Hematopoietic multipotent progenitor cell treated with erythropoietin and hydrocortisone succinate and interleukin-3 and kit ligand, for 15 days (in vitro differentiated cells): ENCODE data around the gene DNAH1.

Experiments used
- DNase-seq: peaks from one replicate; pipeline ENCODE4 v3.0.0-alpha.2; 2015; ENCODE audit warnings: low spot score

DNAH1 gene

DNA sequence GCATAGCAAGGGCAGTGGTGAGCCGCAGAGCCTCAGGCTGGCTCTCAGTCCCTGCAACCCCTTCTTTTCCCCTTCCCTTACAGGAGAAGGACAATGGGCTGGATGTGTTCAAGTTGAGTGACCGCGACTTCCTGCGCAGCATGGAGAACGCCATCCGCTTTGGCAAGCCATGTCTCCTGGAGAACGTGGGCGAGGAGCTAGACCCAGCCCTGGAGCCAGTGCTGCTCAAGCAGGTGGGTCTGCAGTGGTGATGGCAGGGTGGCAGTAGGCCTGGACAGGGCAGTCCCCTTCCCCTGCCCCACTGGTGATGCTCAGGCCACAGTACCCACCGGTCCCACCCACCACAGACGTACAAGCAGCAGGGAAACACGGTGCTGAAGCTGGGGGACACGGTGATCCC is 75.0 kb downstream of the DNAH1 start:
- DNase-seq = no peak

DNA sequence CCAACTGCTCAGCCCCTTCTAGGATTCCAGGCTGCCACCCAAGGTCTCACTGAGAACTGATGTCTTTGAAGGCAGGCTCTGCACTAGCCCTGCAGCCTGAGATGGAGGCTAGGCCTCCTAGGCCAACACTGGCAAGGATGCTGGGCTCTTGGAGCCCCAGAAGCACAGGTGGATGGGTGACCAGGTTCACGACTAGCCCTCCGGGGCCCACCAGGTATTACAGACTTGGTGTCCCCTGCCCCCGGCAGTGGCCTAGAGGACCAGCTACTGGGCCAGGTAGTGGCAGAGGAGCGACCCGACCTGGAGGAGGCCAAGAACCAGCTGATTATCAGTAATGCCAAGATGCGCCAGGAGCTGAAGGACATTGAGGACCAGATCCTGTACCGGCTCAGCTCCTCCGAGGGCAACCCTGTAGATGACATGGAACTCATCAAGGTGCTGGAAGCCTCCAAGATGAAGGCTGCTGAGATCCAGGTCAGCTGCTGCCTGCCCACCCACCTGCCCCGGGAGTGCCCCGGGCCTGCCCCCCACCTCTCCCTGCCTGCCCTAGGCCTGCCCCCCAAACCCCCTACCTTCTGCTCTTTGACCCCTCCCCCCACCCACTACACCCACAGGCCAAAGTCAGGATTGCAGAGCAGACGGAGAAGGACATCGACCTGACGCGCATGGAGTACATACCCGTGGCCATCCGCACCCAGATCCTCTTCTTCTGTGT is 76.3 kb downstream of the DNAH1 start:
- no peak for DNase-seq

DNA sequence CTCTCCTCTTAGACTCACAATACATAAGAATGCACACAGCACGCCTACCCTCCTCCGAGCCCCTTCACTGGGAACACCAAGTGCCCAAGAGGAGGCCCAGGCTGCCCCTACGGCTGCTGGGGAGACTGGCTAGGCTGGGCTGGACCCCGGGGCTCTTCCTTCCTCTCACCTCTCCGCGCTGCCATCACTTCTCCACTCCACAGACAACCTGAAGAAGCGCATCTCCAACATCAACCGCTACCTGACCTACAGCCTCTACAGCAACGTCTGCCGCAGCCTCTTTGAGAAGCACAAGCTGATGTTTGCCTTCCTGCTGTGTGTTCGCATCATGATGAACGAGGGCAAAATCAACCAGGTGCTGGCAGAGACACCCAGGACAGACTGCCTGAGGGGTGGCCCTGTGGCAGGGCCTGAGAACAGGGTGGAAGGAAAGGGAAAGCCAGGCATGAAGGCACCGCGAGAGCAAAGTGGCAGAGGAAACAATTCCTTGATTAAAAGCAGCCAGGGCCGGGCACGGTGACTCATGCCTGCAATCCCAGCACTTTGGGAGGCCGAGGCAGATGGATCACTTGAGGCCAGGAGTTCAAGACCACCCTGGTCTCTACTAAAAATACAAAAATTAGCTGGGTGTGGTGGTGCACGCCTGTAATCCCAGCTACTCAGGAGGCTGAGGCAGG is 77.2 kb downstream of the DNAH1 start:
- DNase-seq = no peak

DNA sequence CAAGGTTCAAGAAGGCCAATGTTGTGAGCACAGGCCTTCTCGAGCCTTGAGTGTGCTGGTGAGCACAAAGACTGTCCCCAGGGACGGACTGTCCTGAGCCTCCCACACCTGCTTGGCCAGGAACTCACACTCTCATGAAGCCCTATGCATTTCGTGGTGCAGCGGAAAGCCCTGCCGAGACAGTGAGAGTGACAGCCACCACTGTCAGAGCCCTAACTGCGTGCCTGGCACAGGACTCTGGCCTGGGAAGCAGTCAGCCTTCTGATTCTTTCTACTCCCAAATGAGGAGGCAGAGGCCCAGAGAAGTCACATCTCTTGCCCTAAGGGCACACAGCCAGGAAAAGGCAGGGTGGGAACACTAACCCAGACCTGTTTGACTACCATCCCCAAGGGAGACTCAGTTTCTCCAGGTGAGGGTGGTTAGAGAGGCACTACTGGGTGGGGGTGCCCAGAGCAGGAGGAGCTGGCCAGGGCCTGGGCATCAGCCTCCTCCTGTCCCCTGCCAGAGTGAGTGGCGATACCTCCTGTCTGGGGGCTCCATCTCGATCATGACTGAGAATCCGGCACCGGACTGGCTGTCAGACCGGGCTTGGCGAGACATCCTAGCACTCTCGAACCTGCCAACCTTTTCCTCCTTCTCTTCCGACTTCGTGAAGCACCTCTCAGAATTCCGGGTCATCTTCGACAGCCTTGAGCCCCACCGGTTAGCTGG is 78.0 kb downstream of the DNAH1 start:
- DNase-seq = no peak

DNA sequence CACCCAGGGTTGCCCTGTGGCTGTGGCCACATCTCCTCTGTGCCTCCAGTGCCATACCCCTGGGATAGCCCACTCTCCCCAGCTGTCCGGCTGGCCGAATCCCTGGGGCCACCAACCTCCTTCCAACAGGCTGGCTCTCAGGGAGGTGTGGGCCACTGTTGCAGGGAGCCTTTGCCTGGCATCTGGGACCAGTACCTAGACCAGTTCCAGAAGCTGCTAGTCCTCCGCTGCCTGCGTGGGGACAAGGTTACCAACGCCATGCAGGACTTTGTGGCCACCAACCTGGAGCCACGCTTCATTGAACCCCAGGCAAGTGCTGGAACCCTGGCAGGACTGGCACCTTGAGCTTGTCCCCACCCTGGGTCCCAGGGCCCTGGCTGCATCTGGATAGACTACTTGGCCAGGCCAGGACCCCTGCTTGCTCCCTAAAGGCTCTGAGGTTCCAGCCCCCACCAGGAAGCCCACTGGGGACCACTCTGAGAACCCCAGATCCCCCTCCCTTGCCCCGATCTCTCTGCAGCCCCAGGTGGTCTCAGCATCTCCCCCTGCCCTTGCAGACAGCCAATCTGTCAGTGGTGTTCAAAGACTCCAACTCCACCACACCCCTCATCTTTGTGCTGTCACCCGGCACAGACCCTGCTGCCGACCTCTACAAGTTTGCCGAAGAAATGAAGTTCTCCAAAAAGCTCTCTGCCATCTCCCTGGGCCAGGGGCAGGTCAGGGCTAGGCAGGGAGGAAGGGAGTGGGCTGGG is 78.8 kb downstream of the DNAH1 start:
- no peak for DNase-seq

DNA sequence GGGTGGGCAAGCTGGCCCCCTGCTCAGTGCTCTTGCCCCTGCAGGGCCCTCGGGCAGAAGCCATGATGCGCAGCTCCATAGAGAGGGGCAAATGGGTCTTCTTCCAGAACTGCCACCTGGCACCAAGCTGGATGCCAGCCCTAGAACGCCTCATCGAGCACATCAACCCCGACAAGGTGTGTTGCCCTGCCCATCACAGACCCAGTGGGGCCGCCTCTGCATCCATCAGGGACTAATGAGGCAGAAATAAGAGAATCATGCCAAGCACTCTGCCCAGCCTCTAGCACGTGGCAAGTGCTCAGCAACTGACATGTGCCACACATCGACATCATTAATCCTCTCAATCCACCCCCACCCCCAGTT is 79.4 kb downstream of the DNAH1 start:
- no peak for DNase-seq

DNA sequence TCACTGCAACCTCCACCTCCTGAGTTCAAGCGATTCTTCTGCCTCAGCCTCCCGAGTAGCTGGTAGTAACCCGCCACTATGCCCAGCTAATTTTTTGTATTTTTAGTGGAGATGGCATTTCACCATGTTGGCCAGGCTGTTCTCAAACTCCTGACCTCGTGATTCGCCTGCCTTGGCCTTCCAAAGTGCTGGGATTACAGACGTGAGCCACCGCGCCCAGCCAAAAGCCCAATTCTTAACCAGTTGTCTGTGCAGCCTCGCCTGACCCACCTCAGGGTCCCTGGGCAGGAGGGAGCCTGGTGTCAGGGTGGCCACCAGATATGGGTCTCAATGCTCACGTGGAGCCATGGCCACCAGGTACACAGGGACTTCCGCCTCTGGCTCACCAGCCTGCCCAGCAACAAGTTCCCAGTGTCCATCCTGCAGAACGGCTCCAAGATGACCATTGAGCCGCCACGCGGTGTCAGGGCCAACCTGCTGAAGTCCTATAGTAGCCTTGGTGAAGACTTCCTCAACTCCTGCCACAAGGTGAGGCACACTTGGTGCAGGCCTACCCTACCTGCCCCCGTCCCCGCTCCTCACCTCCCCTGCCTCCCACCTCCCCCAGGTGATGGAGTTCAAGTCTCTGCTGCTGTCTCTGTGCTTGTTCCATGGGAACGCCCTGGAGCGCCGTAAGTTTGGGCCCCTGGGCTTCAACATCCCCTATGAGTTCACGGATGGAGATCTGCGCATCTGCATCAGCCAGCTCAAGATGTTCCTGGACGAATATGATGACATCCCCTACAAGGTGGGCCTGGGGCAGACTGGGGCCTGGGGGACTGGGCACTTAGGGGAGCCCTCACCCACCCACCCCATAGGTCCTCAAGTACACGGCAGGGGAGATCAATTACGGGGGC is 80.1 kb downstream of the DNAH1 start:
- DNase-seq = no peak

DNA sequence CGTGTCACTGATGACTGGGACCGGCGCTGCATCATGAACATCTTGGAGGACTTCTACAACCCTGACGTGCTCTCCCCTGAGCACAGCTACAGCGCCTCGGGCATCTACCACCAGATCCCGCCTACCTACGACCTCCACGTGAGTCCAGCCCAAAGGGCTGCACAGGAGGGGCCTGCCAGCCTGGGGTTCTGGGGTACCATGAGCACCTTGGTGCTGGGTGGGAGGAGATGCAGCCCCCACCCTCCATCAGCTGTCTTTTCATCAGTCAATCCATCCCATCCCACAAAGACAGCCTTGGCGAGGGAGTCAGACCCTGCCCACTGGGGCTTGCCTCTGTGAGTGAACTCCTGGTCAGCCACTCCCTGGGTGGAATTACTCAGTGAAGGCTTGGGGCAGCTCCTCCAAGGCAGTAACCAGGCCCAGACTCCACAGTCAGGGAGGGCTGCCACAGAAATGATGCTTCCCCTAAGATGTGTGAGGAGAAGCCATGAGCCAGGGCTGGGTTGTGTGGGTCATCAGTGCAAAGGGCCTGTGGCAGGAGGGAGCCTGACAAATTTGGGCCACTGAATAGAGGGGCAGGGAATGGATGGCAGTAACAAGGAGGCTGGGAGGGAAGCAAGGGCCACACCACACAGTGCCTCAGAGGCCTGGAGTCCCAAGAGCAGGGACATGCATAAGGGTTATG is 80.9 kb downstream of the DNAH1 start:
- no peak for DNase-seq

DNA sequence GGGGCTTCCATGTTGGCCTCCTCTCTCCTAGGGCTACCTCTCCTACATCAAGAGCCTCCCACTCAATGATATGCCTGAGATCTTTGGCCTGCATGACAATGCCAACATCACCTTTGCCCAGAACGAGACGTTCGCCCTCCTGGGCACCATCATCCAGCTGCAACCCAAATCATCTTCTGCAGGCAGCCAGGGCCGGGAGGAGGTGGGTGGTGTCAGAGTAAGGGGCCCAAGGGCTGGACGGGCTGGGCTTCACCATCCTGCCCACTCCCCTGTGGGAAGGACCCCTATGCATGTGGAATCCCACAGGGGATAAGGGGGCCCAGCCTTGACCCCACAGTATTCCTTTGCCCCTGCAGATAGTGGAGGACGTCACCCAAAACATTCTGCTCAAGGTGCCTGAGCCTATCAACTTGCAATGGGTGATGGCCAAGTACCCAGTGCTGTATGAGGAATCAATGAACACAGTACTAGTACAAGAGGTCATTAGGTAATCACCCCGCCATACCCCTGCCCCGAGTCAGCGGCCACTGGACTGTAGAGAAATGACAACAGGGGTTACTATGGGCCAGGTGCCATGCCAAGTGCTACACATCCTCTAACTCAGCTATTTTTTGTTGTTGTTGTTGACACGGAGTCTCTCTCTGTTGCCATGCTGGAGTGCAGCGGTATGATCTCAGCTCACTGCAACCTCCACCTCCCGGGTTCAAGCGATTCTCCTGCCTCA is 81.7 kb downstream of the DNAH1 start:
- DNase-seq = no peak

DNA sequence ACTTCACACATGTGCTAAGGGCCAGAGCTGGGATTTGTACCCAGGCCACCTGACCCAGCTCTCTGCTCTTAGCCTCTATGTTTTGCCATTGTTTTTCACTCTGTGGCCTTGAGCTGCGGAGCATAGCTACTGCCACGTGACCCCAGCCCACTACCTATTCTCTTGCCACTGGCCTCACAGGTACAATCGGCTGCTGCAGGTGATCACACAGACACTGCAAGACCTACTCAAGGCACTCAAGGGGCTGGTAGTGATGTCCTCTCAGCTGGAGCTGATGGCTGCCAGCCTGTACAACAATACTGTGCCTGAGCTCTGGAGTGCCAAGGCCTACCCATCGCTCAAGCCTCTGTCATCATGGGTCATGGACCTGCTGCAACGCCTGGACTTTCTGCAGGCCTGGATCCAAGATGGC is 82.6 kb downstream of the DNAH1 start:
- DNase-seq = no peak

DNA sequence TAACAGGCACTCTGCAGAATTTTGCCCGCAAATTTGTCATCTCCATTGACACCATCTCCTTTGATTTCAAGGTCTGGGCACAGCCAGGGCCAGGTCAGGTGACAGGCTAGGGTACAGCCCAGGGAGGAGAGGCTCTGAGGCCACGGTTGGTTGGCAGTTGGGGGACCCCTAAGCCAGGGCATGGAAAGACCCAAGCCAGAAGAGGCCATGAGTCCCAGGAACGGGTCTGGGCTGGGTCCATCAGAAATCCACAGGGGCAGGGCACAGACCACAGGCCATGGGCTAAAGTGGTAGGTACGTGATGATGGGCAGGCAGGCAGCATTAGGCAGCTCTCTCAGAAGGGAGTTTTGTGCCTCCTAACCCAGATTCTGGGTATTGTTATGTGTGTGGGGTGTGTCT is 83.0 kb downstream of the DNAH1 start:
- no peak for DNase-seq

DNA sequence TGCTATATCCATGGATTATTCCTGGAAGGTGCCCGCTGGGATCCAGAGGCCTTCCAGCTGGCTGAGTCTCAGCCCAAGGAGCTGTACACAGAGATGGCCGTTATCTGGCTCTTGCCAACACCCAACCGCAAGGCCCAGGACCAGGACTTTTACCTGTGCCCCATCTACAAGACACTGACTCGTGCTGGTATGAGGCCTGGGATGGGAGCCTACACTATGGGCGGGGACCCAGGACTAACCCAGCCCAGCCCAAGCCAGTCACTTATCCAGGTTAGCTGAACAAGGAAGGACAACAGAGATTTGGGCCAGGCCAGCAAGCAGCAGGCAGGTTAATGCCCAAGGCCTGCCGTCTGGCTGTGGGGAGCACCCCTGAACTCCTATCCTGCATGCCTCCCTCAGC is 83.5 kb downstream of the DNAH1 start:
- peak; percentile 44 for DNase-seq

DNA sequence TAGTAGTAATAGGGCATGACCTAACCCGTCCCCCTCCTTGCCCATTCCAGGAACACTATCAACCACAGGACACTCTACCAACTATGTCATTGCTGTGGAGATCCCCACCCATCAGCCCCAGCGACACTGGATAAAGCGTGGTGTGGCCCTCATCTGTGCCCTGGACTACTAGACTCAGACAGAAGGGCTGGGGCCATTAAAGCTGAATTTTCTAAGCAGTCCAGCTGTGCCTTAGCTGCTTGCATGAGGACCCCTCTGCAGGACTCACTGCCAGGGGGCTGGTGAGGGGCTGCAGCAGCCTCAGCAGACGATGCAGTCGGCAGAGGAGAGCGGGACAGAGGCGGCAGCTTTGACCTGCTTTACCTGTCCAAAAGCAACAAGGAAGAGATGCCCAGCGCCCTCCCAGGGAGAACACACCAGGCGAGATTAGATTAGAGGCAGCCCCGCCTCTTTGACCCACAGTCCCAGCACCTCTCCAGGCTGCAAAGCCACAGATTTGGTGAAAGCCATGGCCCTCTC is 84.2 kb downstream of the DNAH1 start:
- DNase-seq = peak; percentile 87

DNA sequence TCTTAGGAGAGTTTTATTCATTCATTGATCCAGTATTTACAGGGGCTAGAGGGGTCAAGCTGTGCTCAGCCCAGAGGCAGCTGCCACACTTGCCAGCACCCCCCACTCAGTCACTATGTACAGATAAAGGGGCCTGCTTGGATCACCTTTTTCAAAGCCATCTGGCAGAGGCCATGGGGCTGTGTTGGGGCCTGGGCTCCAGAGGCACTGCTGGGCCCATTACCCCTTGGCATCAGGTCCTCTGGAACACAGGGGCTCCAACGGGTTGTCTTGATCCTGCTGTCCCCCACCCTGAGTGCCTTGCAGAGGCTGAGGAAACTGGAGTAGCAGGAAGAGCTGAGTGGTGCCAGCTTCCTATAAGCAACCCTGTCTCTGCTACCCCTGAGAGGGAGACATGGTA is 84.9 kb downstream of the DNAH1 start:
- no peak for DNase-seq

DNA sequence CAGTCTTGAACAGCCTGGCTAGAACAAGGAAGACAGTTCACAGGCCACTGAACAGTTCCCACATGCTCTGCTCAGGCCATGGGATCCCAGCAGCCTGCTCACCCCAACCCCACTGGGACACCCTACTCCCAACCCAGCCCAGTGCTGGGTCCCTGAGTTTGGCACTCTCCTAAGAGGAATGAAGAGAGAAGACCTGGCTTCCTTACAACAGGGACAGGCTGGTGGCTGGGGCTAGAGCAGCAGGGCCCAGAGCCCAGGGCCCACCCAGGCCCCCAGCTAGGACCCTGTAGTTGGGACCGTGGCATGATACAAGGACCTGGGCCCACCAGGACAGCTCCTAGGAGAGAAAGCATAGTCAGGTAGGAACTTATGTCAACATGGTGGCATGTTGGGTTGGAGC is 85.4 kb downstream of the DNAH1 start:
- DNase-seq = no peak

DNA sequence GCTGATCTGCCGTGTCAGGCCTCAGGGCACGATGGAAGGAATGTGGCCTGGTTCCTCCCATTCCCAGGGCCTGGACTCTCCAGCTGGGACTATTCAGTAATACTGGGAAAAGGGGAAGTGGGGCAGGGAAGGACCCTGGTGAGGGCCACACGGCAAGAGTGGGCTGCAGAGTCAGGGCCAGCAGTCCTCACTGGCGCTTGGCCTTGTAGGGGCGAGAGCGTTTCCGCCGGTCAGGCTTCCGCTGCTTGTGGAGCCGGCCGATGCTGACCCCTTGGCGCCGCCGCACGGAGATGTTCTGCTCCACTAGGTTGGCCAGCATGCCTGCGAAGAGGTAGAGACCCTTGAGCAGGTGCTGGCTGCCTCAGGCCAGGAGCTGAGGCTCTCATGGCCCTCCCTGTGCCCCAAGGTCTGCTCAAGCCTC is 86.0 kb downstream of the DNAH1 start:
- DNase-seq = no peak

DNA sequence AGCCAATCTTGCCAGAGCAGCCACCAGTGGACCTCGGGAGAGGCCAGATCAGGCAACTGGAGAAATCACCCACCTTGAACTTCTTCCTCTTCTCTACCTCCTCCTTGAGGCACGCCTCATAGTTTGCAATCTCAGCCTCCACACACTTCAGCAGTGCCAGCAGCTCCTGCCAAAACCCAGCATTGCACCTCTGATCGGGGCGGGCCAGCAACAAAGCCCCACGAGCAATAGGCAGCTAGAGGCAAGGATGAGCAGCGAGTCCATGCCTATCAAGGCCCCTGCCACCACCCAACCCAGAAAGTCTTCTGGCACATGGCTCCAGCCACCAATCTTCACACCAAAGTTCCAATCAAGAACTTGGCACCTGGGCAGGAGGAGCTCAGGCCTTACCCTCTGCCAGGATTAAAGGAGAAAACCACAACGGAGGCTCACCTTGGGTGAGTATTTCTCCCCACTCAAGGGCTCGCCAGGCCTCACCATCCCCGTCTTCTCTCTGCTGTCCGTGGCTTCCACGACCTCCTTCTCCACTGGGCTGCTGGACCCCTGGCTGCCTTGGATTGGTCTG is 86.7 kb downstream of the DNAH1 start:
- DNase-seq = peak; percentile 27

DNA sequence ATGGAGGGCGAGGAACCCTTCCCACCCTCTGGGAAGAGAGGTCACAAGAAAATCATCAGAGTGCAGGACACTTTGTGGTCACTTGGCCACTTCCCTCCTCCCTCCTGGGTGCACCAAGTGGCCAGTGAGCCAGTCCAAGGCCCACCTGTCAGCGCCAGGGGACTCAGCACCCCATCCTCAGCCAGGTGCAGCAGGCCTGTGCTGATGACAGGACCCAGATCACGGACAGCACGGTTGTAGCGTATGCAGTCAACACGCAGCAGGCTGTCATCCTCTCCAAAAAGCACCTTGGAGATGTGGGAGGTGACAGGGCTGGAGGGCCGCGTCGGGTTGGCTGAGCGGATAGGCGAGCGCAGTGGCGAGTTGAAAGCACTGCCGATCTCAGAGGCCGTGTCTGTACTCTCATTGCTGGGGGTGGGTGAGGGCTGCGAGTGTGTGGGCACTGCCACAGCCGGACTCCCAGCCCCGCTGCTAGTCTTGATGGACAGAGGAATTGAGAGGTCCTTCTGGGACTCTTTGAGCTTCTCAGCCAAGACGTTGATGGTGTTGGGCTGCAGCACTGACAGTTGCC is 87.2 kb downstream of the DNAH1 start:
- DNase-seq = no peak

DNA sequence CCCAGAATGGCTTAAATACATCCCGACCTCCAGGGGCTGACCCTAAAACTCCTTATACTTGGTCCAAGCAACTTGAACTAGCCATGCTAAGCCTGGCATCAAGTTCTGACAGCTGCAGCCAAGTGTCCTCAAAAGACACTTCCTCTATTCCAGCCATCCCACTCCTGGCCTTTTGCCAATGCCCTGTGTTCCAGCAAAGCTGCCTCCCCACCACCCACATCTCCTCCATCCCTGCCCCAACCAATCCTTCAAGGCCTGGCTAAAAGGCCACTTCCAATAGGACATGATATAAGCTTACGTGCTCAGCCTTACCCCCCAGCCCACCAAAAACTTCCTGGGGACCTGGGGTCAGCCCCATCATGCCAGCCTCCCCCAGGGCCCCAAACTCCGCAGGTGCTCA is 87.8 kb downstream of the DNAH1 start:
- DNase-seq = no peak
